SK-N-SH treated with all-trans-retinoic acid at 6 μM for 48 hours (cell line): ENCODE results near the gene PRR15L.

Experiments
- ATAC-seq: fragments of 200-7000 bp; cut with Tn5 transposase; 3 replicates; pipeline ENCODE4 v1.9.1; 2020; ENCODE audit warnings: mild to moderate bottlenecking, moderate library complexity
- ESRRG ChIP-seq: fragments of 250-450 bp; sonication (Bioruptor Pico); IDR thresholded peaks from 2 replicates; pipeline ENCODE4 v1.6.1; 2021; ENCODE audit warnings: mild to moderate bottlenecking
- GLIS3 ChIP-seq: fragments of 250-450 bp; sonication (Bioruptor Pico); IDR thresholded peaks from 2 replicates; pipeline ENCODE4 v1.5.0; 2020; ENCODE audit warnings: mild to moderate bottlenecking, moderate library complexity
- ISL1 ChIP-seq: fragments of 250-450 bp; sonication (Bioruptor Pico); IDR thresholded peaks from 2 replicates; pipeline ENCODE4 v2.1.2; 2022; ENCODE audit warnings: mild to moderate bottlenecking, moderate library complexity
- PPARA ChIP-seq: fragments of 250-450 bp; sonication (Bioruptor Pico); IDR thresholded peaks from 2 replicates; pipeline ENCODE4 v1.5.0; 2020; ENCODE audit warnings: mild to moderate bottlenecking, borderline replicate concordance
- RARB ChIP-seq: fragments of 250-450 bp; sonication (Bioruptor Pico); IDR thresholded peaks from 2 replicates; pipeline ENCODE4 v1.8.0; 2021; ENCODE audit warnings: mild to moderate bottlenecking, moderate library complexity
- SNAI2 ChIP-seq: fragments of 250-450 bp; sonication (Bioruptor Pico); IDR thresholded peaks from 2 replicates; pipeline ENCODE4 v1.5.0; 2020; ENCODE audit warnings: mild to moderate bottlenecking, moderate library complexity
- ZC3H10 ChIP-seq: fragments of 250-450 bp; sonication (Bioruptor Pico); IDR thresholded peaks from 2 replicates; pipeline ENCODE4 v1.5.1; 2021; ENCODE audit warnings: mild to moderate bottlenecking, moderate library complexity
- ZFP30 ChIP-seq: fragments of 450-650 bp; formaldehyde crosslinking; IDR thresholded peaks from 2 replicates; pipeline ENCODE4 v1.5.0; 2022; ENCODE audit warnings: mild to moderate bottlenecking, moderate library complexity
- ZNF565 ChIP-seq: fragments of 450-650 bp; formaldehyde crosslinking; conservative IDR thresholded peaks from 2 replicates; pipeline ENCODE4 v1.5.0; 2020; ENCODE audit warnings: low read depth, mild to moderate bottlenecking, moderate library complexity
- ZNF70 ChIP-seq: fragments of 450-650 bp; formaldehyde crosslinking; IDR thresholded peaks from 2 replicates; pipeline ENCODE4 v1.5.0; 2020; ENCODE audit warnings: mild to moderate bottlenecking, moderate library complexity
- ZNF8 ChIP-seq: fragments of 450-650 bp; formaldehyde crosslinking; IDR thresholded peaks from 2 replicates; pipeline ENCODE4 v1.5.0; 2020; ENCODE audit warnings: mild to moderate bottlenecking, moderate library complexity
- TF ChIP-seq, protein P1 (sequence below): fragments of 250-450 bp; sonication (Bioruptor Pico); IDR thresholded peaks from 2 replicates; pipeline ENCODE4 v1.5.0; 2020; ENCODE audit warnings: mild to moderate bottlenecking, moderate library complexity
- TF ChIP-seq, protein P2 (sequence below): fragments of 250-450 bp; sonication (Bioruptor Pico); IDR thresholded peaks from 2 replicates; pipeline ENCODE4 v1.5.1; 2021; ENCODE audit warnings: mild to moderate bottlenecking, moderate library complexity
- TF ChIP-seq, protein P3 (sequence below): fragments of 250-450 bp; sonication (Bioruptor Pico); IDR thresholded peaks from 2 replicates; pipeline ENCODE4 v1.8.0; 2021; ENCODE audit warnings: low read depth, mild to moderate bottlenecking, moderate library complexity, borderline replicate concordance
- TF ChIP-seq, protein P4 (sequence below): fragments of 250-450 bp; sonication (Bioruptor Pico); IDR thresholded peaks from 2 replicates; pipeline ENCODE4 v1.5.1; 2020; ENCODE audit warnings: low read depth, mild to moderate bottlenecking, moderate library complexity
- TF ChIP-seq, protein P5 (sequence below): fragments of 250-450 bp; sonication (Bioruptor Pico); IDR thresholded peaks from 2 replicates; pipeline ENCODE4 v1.8.0; 2020; ENCODE audit warnings: mild to moderate bottlenecking, moderate library complexity, borderline replicate concordance

PRR15L gene

DNA sequence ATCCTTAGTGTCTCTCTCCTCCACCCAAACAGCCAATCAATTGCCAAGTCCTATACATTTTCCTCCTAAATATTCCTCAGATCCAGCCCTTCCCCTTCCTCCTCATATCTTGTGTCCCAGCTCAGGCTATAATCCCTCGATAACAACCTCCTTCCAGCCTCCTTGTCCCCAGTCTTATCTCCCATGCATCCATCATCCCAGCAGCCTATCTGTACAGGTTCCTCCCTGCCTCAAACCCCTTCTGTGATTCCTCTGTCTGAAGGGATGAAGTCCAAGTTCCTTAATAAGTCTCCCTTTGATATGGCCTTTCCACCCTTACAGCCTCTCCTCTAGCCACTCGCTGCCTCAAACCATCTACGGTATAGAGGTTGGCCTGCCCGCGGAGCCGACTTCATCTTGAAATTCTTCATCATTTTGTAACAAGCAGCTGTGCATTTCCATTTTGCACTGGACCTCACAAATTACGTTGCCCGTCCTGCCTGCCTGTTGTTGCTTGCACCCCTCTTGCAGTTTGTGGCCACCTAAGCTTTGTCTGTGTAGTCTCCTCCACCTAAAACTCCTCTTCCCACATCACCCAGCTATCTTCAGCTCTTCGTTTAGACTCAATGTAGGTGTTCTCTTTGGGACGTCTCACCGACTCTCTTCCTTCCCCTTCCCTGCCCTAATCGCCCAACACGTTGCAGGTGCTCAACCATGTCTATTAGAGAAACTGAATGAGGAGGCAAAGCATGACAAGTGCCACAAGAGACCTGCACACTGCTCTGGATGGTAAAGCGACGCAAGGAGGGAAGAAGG is 12.4 kb upstream of the PRR15L start:
- TF ChIP-seq, protein P1, sequence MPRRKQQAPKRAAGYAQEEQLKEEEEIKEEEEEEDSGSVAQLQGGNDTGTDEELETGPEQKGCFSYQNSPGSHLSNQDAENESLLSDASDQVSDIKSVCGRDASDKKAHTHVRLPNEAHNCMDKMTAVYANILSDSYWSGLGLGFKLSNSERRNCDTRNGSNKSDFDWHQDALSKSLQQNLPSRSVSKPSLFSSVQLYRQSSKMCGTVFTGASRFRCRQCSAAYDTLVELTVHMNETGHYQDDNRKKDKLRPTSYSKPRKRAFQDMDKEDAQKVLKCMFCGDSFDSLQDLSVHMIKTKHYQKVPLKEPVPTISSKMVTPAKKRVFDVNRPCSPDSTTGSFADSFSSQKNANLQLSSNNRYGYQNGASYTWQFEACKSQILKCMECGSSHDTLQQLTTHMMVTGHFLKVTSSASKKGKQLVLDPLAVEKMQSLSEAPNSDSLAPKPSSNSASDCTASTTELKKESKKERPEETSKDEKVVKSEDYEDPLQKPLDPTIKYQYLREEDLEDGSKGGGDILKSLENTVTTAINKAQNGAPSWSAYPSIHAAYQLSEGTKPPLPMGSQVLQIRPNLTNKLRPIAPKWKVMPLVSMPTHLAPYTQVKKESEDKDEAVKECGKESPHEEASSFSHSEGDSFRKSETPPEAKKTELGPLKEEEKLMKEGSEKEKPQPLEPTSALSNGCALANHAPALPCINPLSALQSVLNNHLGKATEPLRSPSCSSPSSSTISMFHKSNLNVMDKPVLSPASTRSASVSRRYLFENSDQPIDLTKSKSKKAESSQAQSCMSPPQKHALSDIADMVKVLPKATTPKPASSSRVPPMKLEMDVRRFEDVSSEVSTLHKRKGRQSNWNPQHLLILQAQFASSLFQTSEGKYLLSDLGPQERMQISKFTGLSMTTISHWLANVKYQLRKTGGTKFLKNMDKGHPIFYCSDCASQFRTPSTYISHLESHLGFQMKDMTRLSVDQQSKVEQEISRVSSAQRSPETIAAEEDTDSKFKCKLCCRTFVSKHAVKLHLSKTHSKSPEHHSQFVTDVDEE (CRISPR knock-in tag), result peak; percentile 64; the same call in 1 of the 2 replicates
- TF ChIP-seq ZC3H10 (CRISPR knock-in tag) (no peak), GLIS3 (0 out of 2 replicates have a peak, but pooled peaks have one; percentile 52)
- no peak for ATAC-seq

DNA sequence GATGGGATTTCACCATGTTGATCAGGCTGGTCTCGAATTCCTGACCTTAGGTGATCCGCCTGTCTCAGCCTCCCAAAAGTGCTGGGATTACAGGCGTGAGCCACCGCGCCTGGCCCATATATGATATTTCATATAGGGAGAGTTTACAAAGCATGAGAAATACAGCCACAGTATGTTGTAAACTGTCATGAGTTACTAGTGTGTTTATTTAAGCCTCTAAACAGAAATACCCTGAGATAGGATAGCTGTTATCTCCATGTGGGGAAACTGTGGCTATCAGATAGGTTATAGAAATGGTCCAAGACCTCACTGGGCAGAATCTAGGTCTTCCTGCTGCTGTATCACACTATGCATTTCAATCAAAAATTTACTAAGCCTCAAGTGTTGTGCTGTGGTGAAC is 11.2 kb upstream of the PRR15L start:
- TF ChIP-seq GLIS3 (no peak), PPARA (CRISPR knock-in tag) (no peak), ESRRG (CRISPR knock-in tag) (no peak), ZFP30 (no peak), SNAI2 (CRISPR knock-in tag) (no peak), RARB (CRISPR knock-in tag) (no peak), ZC3H10 (CRISPR knock-in tag) (no peak)
- TF ChIP-seq, protein P2, sequence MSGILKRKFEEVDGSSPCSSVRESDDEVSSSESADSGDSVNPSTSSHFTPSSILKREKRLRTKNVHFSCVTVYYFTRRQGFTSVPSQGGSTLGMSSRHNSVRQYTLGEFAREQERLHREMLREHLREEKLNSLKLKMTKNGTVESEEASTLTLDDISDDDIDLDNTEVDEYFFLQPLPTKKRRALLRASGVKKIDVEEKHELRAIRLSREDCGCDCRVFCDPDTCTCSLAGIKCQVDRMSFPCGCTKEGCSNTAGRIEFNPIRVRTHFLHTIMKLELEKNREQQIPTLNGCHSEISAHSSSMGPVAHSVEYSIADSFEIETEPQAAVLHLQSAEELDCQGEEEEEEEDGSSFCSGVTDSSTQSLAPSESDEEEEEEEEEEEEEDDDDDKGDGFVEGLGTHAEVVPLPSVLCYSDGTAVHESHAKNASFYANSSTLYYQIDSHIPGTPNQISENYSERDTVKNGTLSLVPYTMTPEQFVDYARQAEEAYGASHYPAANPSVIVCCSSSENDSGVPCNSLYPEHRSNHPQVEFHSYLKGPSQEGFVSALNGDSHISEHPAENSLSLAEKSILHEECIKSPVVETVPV (CRISPR knock-in tag), result no peak
- TF ChIP-seq, protein P3, sequence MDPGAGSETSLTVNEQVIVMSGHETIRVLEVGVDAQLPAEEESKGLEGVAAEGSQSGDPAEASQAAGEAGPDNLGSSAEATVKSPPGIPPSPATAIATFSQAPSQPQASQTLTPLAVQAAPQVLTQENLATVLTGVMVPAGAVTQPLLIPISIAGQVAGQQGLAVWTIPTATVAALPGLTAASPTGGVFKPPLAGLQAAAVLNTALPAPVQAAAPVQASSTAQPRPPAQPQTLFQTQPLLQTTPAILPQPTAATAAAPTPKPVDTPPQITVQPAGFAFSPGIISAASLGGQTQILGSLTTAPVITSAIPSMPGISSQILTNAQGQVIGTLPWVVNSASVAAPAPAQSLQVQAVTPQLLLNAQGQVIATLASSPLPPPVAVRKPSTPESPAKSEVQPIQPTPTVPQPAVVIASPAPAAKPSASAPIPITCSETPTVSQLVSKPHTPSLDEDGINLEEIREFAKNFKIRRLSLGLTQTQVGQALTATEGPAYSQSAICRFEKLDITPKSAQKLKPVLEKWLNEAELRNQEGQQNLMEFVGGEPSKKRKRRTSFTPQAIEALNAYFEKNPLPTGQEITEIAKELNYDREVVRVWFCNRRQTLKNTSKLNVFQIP (CRISPR knock-in tag), result no peak
- TF ChIP-seq, protein P1 (CRISPR knock-in tag), result no peak
- TF ChIP-seq, all 23 proteins: peak for 0
- no peak for ATAC-seq

DNA sequence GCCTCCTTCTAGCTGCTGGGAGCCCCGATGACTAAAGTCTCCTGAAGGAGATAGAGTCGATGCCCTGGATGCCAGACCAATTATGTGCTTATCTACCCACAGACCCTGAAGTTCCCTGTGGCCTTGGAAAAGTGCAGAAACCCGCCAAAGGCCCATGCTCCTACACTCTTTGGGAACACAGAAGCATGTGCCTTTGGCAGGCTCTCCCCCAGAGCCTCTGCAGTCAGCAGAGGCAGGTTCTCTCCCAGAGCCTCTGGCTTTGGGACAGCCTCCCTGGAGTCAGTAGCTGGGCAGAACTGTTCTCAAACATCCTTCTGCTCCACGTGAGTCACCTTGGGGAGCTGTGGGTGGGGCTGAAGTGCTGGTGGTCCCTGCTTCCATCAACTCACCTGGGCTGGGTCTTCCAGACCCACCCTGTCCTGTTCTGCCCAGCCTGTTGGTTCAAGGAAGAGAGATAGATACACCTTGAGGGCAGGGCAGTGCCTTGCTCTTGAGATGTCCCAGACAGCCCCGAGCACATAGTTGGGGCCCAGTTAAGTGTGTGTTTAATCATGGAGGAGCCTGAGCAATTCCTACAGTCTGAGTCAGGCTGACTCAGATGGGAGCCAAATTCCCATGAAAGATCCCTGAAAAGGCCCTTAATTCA is 10.0 kb upstream of the PRR15L start:
- TF ChIP-seq ESRRG (CRISPR knock-in tag) (no peak), ZNF70 (CRISPR knock-in tag) (no peak), PPARA (CRISPR knock-in tag) (no peak), SNAI2 (CRISPR knock-in tag) (no peak), ISL1 (CRISPR knock-in tag) (no peak)
- TF ChIP-seq, protein P4, sequence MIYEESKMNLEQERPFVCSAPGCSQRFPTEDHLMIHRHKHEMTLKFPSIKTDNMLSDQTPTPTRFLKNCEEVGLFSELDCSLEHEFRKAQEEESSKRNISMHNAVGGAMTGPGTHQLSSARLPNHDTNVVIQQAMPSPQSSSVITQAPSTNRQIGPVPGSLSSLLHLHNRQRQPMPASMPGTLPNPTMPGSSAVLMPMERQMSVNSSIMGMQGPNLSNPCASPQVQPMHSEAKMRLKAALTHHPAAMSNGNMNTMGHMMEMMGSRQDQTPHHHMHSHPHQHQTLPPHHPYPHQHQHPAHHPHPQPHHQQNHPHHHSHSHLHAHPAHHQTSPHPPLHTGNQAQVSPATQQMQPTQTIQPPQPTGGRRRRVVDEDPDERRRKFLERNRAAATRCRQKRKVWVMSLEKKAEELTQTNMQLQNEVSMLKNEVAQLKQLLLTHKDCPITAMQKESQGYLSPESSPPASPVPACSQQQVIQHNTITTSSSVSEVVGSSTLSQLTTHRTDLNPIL (CRISPR knock-in tag), result no peak
- ATAC-seq, result no peak

DNA sequence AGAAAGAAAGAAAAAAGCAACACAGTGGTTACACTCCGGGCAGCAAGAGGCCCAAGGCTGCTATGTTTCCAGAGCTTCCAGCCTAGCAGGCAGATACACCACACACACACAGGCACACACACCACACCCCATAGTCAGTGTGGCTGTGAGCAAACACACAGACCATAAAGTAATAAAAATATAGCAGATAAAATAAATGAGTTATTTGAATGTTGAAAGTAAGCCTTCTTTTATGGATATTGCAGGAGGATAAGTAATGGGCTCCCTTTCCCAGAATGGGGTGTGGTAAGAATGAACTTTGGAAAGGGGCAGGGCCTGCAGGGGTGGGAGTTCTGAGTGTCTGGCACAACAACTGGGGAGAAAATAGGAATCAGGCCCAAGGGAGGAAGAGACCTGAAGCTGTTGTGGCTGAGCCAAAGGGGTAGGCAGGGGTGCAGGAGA is 8.4 kb upstream of the PRR15L start:
- TF ChIP-seq PPARA (CRISPR knock-in tag) (no peak), ZNF565 (CRISPR knock-in tag) (no peak), RARB (CRISPR knock-in tag) (no peak), ZNF8 (CRISPR knock-in tag) (no peak), ZNF70 (CRISPR knock-in tag) (no peak), ZC3H10 (CRISPR knock-in tag) (no peak)
- TF ChIP-seq, protein P5, sequence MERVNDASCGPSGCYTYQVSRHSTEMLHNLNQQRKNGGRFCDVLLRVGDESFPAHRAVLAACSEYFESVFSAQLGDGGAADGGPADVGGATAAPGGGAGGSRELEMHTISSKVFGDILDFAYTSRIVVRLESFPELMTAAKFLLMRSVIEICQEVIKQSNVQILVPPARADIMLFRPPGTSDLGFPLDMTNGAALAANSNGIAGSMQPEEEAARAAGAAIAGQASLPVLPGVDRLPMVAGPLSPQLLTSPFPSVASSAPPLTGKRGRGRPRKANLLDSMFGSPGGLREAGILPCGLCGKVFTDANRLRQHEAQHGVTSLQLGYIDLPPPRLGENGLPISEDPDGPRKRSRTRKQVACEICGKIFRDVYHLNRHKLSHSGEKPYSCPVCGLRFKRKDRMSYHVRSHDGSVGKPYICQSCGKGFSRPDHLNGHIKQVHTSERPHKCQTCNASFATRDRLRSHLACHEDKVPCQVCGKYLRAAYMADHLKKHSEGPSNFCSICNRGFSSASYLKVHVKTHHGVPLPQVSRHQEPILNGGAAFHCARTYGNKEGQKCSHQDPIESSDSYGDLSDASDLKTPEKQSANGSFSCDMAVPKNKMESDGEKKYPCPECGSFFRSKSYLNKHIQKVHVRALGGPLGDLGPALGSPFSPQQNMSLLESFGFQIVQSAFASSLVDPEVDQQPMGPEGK (CRISPR knock-in tag), result no peak
- no peak for ATAC-seq
